IgD-negative memory B cell (primary cell): Measurements from ENCODE around the gene SRSF3. TPM values are rescaled to one million over a fixed set of nuclear protein-coding genes. Genes with fewer than 3 reads are reported as not detected.

ENCODE experiments used
- polyA plus RNA-seq: library from polyadenylated mRNA; unstranded; fragments of 300-500 nt; fragmentation: Illumina TruSeq; gene quantifications from one replicate; pipeline ENCODE4 v1.2.3, GENCODE V29; 2021

Gene SRSF3
- polyA plus RNA-seq, 1 donor from 2014 or later, result 384 TPM

Other genes starting within 250 kb of the SRSF3 start
- 5.1 TPM for gene ETV7, start 206.7 kb upstream of the SRSF3 start, polyA plus RNA-seq
- gene PXT1, start 151.5 kb upstream of the SRSF3 start, polyA plus RNA-seq, result not detected
- 35.4 TPM for gene KCTD20, start 151.4 kb upstream of the SRSF3 start, polyA plus RNA-seq
- gene STK38, start 46.9 kb upstream of the SRSF3 start, polyA plus RNA-seq, result 61.6 TPM
- 81.1 TPM for gene CDKN1A, start 84.4 kb downstream of the SRSF3 start, polyA plus RNA-seq
- not detected for gene RAB44, start 103.5 kb downstream of the SRSF3 start, polyA plus RNA-seq
- 280 TPM for gene CPNE5, start 245.1 kb downstream of the SRSF3 start, polyA plus RNA-seq